HEK293 (cell line): Measurements from ENCODE around the gene HEXIM1.

Experiments used
- IKZF3 ChIP-seq: fragments of 450-650 bp; IDR thresholded peaks from 2 replicates; pipeline ENCODE4 v1.5.0; 2018; ENCODE audit warnings: missing biosample characterization, mild to moderate bottlenecking, missing genetic modification characterization, moderate library complexity
- PRDM10 ChIP-seq: fragments of 450-650 bp; formaldehyde crosslinking; IDR thresholded peaks from 2 replicates; pipeline ENCODE4 v1.5.1; 2016; ENCODE audit warnings: missing biosample characterization, missing genetic modification characterization
- REPIN1 ChIP-seq: fragments of 450-650 bp; formaldehyde crosslinking; IDR thresholded peaks from 2 replicates; pipeline ENCODE4 v1.5.1; 2017; ENCODE audit warnings: missing biosample characterization, missing genetic modification characterization, low read depth
- TCF7L2 ChIP-seq: IDR thresholded peaks from 2 replicates; pipeline ENCODE4 v1.6.1; 2011; ENCODE audit warnings: low read depth, mild to moderate bottlenecking, inconsistent platforms, low read length, moderate library complexity, borderline replicate concordance
- YY1 ChIP-seq: fragments of 450-650 bp; formaldehyde crosslinking; IDR thresholded peaks from 2 replicates; pipeline ENCODE4 v1.5.1; 2018; ENCODE audit warnings: missing biosample characterization, missing genetic modification characterization
- ZIC2 ChIP-seq: fragments of 450-650 bp; formaldehyde crosslinking; IDR thresholded peaks from 2 replicates; pipeline ENCODE4 v1.5.1; 2016; ENCODE audit warnings: missing biosample characterization, missing genetic modification characterization
- ZNF239 ChIP-seq: fragments of 450-650 bp; formaldehyde crosslinking; IDR thresholded peaks from 2 replicates; pipeline ENCODE4 v1.5.1; 2016; ENCODE audit warnings: missing biosample characterization, missing genetic modification characterization
- ZNF335 ChIP-seq: fragments of 450-650 bp; formaldehyde crosslinking; conservative IDR thresholded peaks from 2 replicates; pipeline ENCODE4 v1.5.1; 2016; ENCODE audit warnings: missing biosample characterization, missing genetic modification characterization
- ZNF341 ChIP-seq: fragments of 450-650 bp; formaldehyde crosslinking; IDR thresholded peaks from 2 replicates; pipeline ENCODE4; 2016; ENCODE audit warnings: low read depth, missing biosample characterization, missing genetic modification characterization
- ZNF391 ChIP-seq: fragments of 450-650 bp; formaldehyde crosslinking; IDR thresholded peaks from 2 replicates; pipeline ENCODE4 v1.5.1; 2016; ENCODE audit warnings: low read depth, missing biosample characterization, missing genetic modification characterization, borderline replicate concordance
- ZNF394 ChIP-seq: fragments of 450-650 bp; formaldehyde crosslinking; IDR thresholded peaks from 2 replicates; pipeline ENCODE4 v1.5.1; 2016; ENCODE audit warnings: missing biosample characterization, missing genetic modification characterization, mild to moderate bottlenecking, moderate library complexity, borderline replicate concordance
- ZNF404 ChIP-seq: fragments of 450-650 bp; formaldehyde crosslinking; IDR thresholded peaks from 2 replicates; pipeline ENCODE4 v1.5.1; 2017; ENCODE audit warnings: missing biosample characterization, missing genetic modification characterization
- ZNF449 ChIP-seq: fragments of 450-650 bp; formaldehyde crosslinking; IDR thresholded peaks from 2 replicates; pipeline ENCODE4 v1.5.1; 2017; ENCODE audit warnings: missing biosample characterization, mild to moderate bottlenecking, missing genetic modification characterization, moderate library complexity
- ZNF501 ChIP-seq: fragments of 450-650 bp; formaldehyde crosslinking; IDR thresholded peaks from 2 replicates; pipeline ENCODE4 v1.5.1; 2016; ENCODE audit warnings: missing biosample characterization, missing genetic modification characterization
- ZNF596 ChIP-seq: fragments of 450-650 bp; IDR thresholded peaks from 2 replicates; pipeline ENCODE4 v1.5.0; 2018; ENCODE audit warnings: missing biosample characterization, mild to moderate bottlenecking, missing genetic modification characterization, moderate library complexity
- ZNF76 ChIP-seq: fragments of 450-650 bp; formaldehyde crosslinking; IDR thresholded peaks from 2 replicates; pipeline ENCODE4; 2016; ENCODE audit warnings: low read depth, missing biosample characterization, missing genetic modification characterization, borderline replicate concordance
- ZNF785 ChIP-seq: fragments of 450-650 bp; formaldehyde crosslinking; IDR thresholded peaks from 2 replicates; pipeline ENCODE4 v1.5.1; 2016; ENCODE audit warnings: missing biosample characterization, missing genetic modification characterization
- ZNF843 ChIP-seq: fragments of 450-650 bp; formaldehyde crosslinking; IDR thresholded peaks from 2 replicates; pipeline ENCODE4 v1.5.1; 2016; ENCODE audit warnings: missing biosample characterization, missing genetic modification characterization
- TF ChIP-seq, protein P1 (sequence below): fragments of 450-650 bp; formaldehyde crosslinking; IDR thresholded peaks from 2 replicates; pipeline ENCODE4 v1.5.1; 2016; ENCODE audit warnings: missing biosample characterization, missing genetic modification characterization
- TF ChIP-seq, protein P2 (sequence below): fragments of 450-650 bp; formaldehyde crosslinking; IDR thresholded peaks from 2 replicates; pipeline ENCODE4 v1.5.1; 2016; ENCODE audit warnings: missing biosample characterization, missing genetic modification characterization
- TF ChIP-seq, protein P3 (sequence below): fragments of 450-650 bp; formaldehyde crosslinking; IDR thresholded peaks from 2 replicates; pipeline ENCODE4 v1.5.1; 2016; ENCODE audit warnings: missing biosample characterization, missing genetic modification characterization

Gene HEXIM1

GRCh38 chr17:45197555-45198334 lies 49.5 kb downstream of the HEXIM1 start (continued):
- TF ChIP-seq, protein P1, sequence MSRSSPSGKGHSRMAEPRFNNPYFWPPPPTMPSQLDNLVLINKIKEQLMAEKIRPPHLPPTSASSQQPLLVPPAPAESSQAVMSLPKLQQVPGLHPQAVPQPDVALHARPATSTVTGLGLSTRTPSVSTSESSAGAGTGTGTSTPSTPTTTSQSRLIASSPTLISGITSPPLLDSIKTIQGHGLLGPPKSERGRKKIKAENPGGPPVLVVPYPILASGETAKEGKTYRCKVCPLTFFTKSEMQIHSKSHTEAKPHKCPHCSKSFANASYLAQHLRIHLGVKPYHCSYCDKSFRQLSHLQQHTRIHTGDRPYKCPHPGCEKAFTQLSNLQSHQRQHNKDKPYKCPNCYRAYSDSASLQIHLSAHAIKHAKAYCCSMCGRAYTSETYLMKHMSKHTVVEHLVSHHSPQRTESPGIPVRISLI (tag by site-specific recombination): no peak
- TF ChIP-seq ZNF239: no peak
- TF ChIP-seq, protein P2, sequence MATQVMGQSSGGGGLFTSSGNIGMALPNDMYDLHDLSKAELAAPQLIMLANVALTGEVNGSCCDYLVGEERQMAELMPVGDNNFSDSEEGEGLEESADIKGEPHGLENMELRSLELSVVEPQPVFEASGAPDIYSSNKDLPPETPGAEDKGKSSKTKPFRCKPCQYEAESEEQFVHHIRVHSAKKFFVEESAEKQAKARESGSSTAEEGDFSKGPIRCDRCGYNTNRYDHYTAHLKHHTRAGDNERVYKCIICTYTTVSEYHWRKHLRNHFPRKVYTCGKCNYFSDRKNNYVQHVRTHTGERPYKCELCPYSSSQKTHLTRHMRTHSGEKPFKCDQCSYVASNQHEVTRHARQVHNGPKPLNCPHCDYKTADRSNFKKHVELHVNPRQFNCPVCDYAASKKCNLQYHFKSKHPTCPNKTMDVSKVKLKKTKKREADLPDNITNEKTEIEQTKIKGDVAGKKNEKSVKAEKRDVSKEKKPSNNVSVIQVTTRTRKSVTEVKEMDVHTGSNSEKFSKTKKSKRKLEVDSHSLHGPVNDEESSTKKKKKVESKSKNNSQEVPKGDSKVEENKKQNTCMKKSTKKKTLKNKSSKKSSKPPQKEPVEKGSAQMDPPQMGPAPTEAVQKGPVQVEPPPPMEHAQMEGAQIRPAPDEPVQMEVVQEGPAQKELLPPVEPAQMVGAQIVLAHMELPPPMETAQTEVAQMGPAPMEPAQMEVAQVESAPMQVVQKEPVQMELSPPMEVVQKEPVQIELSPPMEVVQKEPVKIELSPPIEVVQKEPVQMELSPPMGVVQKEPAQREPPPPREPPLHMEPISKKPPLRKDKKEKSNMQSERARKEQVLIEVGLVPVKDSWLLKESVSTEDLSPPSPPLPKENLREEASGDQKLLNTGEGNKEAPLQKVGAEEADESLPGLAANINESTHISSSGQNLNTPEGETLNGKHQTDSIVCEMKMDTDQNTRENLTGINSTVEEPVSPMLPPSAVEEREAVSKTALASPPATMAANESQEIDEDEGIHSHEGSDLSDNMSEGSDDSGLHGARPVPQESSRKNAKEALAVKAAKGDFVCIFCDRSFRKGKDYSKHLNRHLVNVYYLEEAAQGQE (tag by site-specific recombination): 0 out of 2 replicates have a peak, but pooled peaks have one; percentile 9
- TF ChIP-seq PRDM10 (tag by site-specific recombination): peak; percentile 26; the same call in 1 of the 2 replicates
- TF ChIP-seq REPIN1: peak; percentile 51; the same call in 1 of the 2 replicates
- 0 out of 2 replicates have a peak, but pooled peaks have one; percentile 7 for TF ChIP-seq ZNF341 (tag by site-specific recombination)
- no peak for TF ChIP-seq ZNF391 (tag by site-specific recombination)
- TF ChIP-seq ZNF394: 0 out of 2 replicates have a peak, but pooled peaks have one; percentile 29
- TF ChIP-seq ZIC2: peak; percentile 70
- TF ChIP-seq TCF7L2: no peak
- no peak; the same call in 1 of the 2 replicates for TF ChIP-seq ZNF501 (tag by site-specific recombination)
- TF ChIP-seq, protein P3, sequence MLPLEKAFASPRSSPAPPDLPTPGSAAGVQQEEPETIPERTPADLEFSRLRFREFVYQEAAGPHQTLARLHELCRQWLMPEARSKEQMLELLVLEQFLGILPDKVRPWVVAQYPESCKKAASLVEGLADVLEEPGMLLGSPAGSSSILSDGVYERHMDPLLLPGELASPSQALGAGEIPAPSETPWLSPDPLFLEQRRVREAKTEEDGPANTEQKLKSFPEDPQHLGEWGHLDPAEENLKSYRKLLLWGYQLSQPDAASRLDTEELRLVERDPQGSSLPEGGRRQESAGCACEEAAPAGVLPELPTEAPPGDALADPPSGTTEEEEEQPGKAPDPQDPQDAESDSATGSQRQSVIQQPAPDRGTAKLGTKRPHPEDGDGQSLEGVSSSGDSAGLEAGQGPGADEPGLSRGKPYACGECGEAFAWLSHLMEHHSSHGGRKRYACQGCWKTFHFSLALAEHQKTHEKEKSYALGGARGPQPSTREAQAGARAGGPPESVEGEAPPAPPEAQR (tag by site-specific recombination): no peak
- TF ChIP-seq ZNF843: peak; percentile 26; the same call in 1 of the 2 replicates
- TF ChIP-seq ZNF785 (tag by site-specific recombination): no peak
- no peak for TF ChIP-seq ZNF449
- no peak for TF ChIP-seq ZNF404 (tag by site-specific recombination)
- peak; percentile 86 for TF ChIP-seq ZNF335 (tag by site-specific recombination)
- TF ChIP-seq ZNF76 (tag by site-specific recombination): peak; percentile 32
- TF ChIP-seq IKZF3 (tag by site-specific recombination): peak; percentile 81
- TF ChIP-seq YY1 (tag by site-specific recombination): no peak
- TF ChIP-seq ZNF596 (tag by site-specific recombination): no peak
